Raji (cell line): ENCODE measurements around the gene TLR5.

Experiments used
- POLR2A ChIP-seq: IDR thresholded peaks from 2 replicates; pipeline ENCODE4 v1.6.1; 2011; ENCODE audit warnings: low read depth, low read length, control low read depth; ENCODE audit not compliant: insufficient read depth

Gene TLR5

GRCh38 chr1:223161321-223161720 is 18.3 kb upstream of the TLR5 start:
- no peak for TF ChIP-seq POLR2A

- TF ChIP-seq POLR2A, result no peak
Measured at GRCh38 chr1:223156343-223156742, 13.3 kb upstream of the TLR5 start.

- no peak for TF ChIP-seq POLR2A
Measured at GRCh38 chr1:223155153-223155552, 12.1 kb upstream of the TLR5 start.

GRCh38 chr1:223153177-223154119 is 10.4 kb upstream of the TLR5 start:
- TF ChIP-seq POLR2A, result no peak

GRCh38 chr1:223152399-223152798 is 9.4 kb upstream of the TLR5 start:
- no peak for TF ChIP-seq POLR2A

GRCh38 chr1:223150443-223150842 is 7.4 kb upstream of the TLR5 start:
- TF ChIP-seq POLR2A, result no peak

- no peak for TF ChIP-seq POLR2A
Measured at GRCh38 chr1:223147873-223148272, 4.8 kb upstream of the TLR5 start.

GRCh38 chr1:223147409-223147808 is 4.4 kb upstream of the TLR5 start:
- no peak for TF ChIP-seq POLR2A

GRCh38 chr1:223146745-223147144 is 3.7 kb upstream of the TLR5 start:
- TF ChIP-seq POLR2A, result no peak

GRCh38 chr1:223144914-223145313 is 1.9 kb upstream of the TLR5 start:
- no peak for TF ChIP-seq POLR2A

GRCh38 chr1:223144431-223144830 is 1.4 kb upstream of the TLR5 start:
- no peak for TF ChIP-seq POLR2A

- no peak for TF ChIP-seq POLR2A
Measured at GRCh38 chr1:223143537-223144248, 645 bp upstream of the TLR5 start.

- no peak for TF ChIP-seq POLR2A
Measured at GRCh38 chr1:223142269-223142668, 779 bp downstream of the TLR5 start.

GRCh38 chr1:223140611-223141405 is 2.2 kb downstream of the TLR5 start:
- no peak for TF ChIP-seq POLR2A

- no peak for TF ChIP-seq POLR2A
Measured at GRCh38 chr1:223137455-223138085, 5.5 kb downstream of the TLR5 start.
